B cell (primary cell): ENCODE results near the gene ST8SIA3. TPM values are rescaled to one million over a fixed set of nuclear protein-coding genes. Genes with fewer than 3 reads are reported as not detected.

Experiments
- ATAC-seq: fragments of 200-7000 bp; cut with Tn5 transposase; one replicate; pipeline ENCODE4 v1.10.0; 2021; ENCODE audit warnings: low read depth, mild to moderate bottlenecking, moderate number of reproducible peaks, moderate library complexity
- CTCF ChIA-PET: fragments of 350-600 bp; sonication (Branson Sonifier 250); formaldehyde crosslinking; loops from one replicate; lab custom pipeline; 2021; ENCODE audit warnings: antibody characterized with exemption, inconsistent platforms; lab: Charles Lee
- POLR2A ChIA-PET: fragments of 350-600 bp; sonication (Branson Sonifier 250); formaldehyde crosslinking; loops from one replicate; lab custom pipeline; 2021; ENCODE audit warnings: antibody characterized with exemption; lab: Charles Lee
- DNase-seq: peaks from one replicate; pipeline ENCODE4 v3.0.0; 2013
- H2AFZ ChIP-seq: 2 replicates; pipeline ENCODE4 v1.6.1; 2012; ENCODE audit warnings: mild to moderate bottlenecking, low read depth, low read length; ENCODE audit not compliant: insufficient read depth, poor library complexity, severe bottlenecking
- H3K27ac ChIP-seq, 2 donors: 1 replicate in 1 of 2; 2 replicates in 1 of 2; pipeline ENCODE4 v1.5.1; 2012 to 2013; ENCODE audit warnings: low read length in 2 of 2, mild to moderate bottlenecking in 2 of 2, moderate library complexity in 1 of 2
- H3K27me3 ChIP-seq, 4 experiments: fragments of 200-600 bp in 1 of 4; sonication (generic) in 1 of 4; replicated peaks in 1 of 4; 1 replicate in 2 of 4; 2 replicates in 2 of 4; pipeline versions ENCODE4 v1.6.1 to v1.7.0; 2013 to 2016; ENCODE audit warnings: low read length in 3 of 4, mild to moderate bottlenecking in 2 of 4, mixed read lengths in 1 of 4, moderate library complexity in 1 of 4; ENCODE audit not compliant: insufficient read depth in 4 of 4, control insufficient read depth in 3 of 4; ENCODE audit errors: control extremely low read depth in 1 of 4
- H3K36me3 ChIP-seq, 2 experiments: replicated peaks in 1 of 2; 1 replicate in 1 of 2; 2 replicates in 1 of 2; pipeline versions ENCODE4 v1.6.1 to v1.7.1; 2013; ENCODE audit warnings: low read length in 1 of 2; ENCODE audit not compliant: insufficient read depth in 2 of 2, control insufficient read depth in 1 of 2; ENCODE audit errors: control extremely low read depth in 1 of 2, extremely low read depth in 1 of 2
- H3K4me1 ChIP-seq, 2 donors: fragments of 200-600 bp in 1 of 2; sonication (generic) in 1 of 2; 1 replicate in 1 of 2; 2 replicates in 1 of 2; pipeline versions ENCODE4 v1.5.1 to v1.6.1; 2013 to 2017; ENCODE audit warnings: low read length in 2 of 2; ENCODE audit not compliant: control insufficient read depth in 2 of 2, insufficient read depth in 2 of 2
- H3K4me2 ChIP-seq: replicated peaks from 2 replicates; pipeline ENCODE3; 2012; ENCODE audit warnings: mild to moderate bottlenecking, low read depth, low read length; ENCODE audit not compliant: poor library complexity, severe bottlenecking
- H3K4me3 ChIP-seq, 5 experiments: fragments of 200-600 bp in 1 of 5; sonication (generic) in 1 of 5; 1 replicate in 3 of 5; 2 replicates in 2 of 5; pipeline versions ENCODE4 v1.5.1 to v1.7.0; 2011 to 2016; ENCODE audit warnings: low read length in 4 of 5, mild to moderate bottlenecking in 4 of 5, low read depth in 2 of 5, control low read depth in 1 of 5, moderate library complexity in 1 of 5; ENCODE audit not compliant: insufficient read depth in 1 of 5; ENCODE audit errors: control extremely low read depth in 1 of 5, extremely low read depth in 1 of 5
- H3K79me2 ChIP-seq: fragments of 200-600 bp; sonication (generic); one replicate; pipeline ENCODE4 v1.6.0; 2016; ENCODE audit warnings: low read length; ENCODE audit not compliant: control insufficient read depth, insufficient read depth
- H3K9ac ChIP-seq: fragments of 200-600 bp; sonication (generic); 2 replicates; pipeline ENCODE4 v1.6.1; 2017; ENCODE audit warnings: mild to moderate bottlenecking, low read length, moderate library complexity
- H3K9me3 ChIP-seq, 3 donors: one replicate each; pipeline versions ENCODE4 v1.6.1 to v1.7.1; 2013; ENCODE audit warnings: low read length in 2 of 3; ENCODE audit not compliant: control insufficient read depth in 2 of 3, insufficient read depth in 1 of 3; ENCODE audit errors: control extremely low read depth in 1 of 3
- H4K20me1 ChIP-seq: 2 replicates; pipeline ENCODE4 v1.6.0; 2012; ENCODE audit warnings: mild to moderate bottlenecking, low read length; ENCODE audit not compliant: insufficient read depth, control insufficient read depth, poor library complexity, severe bottlenecking
- H3K27ac Mint-ChIP-seq: one replicate; pipeline ENCODE4 v1.8.0; 2021; ENCODE audit warnings: mixed read lengths
- H3K27me3 Mint-ChIP-seq: one replicate; pipeline ENCODE4 v1.8.0; 2021; ENCODE audit warnings: mixed read lengths
- H3K4me1 Mint-ChIP-seq: one replicate; pipeline ENCODE4 v1.8.0; 2021; ENCODE audit warnings: mixed read lengths
- H3K4me3 Mint-ChIP-seq: one replicate; pipeline ENCODE4 v1.8.0; 2021; ENCODE audit warnings: mixed read lengths
- H3K9me3 Mint-ChIP-seq: one replicate; pipeline ENCODE4 v1.8.0; 2022; ENCODE audit warnings: mixed read lengths; ENCODE audit not compliant: insufficient read depth
- EZH2 ChIP-seq: IDR thresholded peaks from 2 replicates; pipeline ENCODE4 v1.6.1; 2012; ENCODE audit warnings: borderline replicate concordance, low read depth, mild to moderate bottlenecking, moderate library complexity, low read length; ENCODE audit not compliant: insufficient read depth, poor library complexity, severe bottlenecking
- WGBS: methylation state at CpG from one replicate; pipeline ENCODE4 v1.1.5; 2013; ENCODE audit warnings: missing lambda C conversion rate; ENCODE audit not compliant: insufficient coverage; 5-methylcytosine and 5-hydroxymethylcytosine counted together
- intact Hi-C: fragments of 100-400 bp; cut with micrococcal nuclease; formaldehyde crosslinking; loops from one replicate; pipeline ENCODE4 v1.10.0; 2022
- polyA plus RNA-seq: library from polyadenylated mRNA; depleted of rRNA; stranded (reverse); fragments of >200 nt; gene quantifications from 2 replicates; pipeline ENCODE4 v1.2.3, GENCODE V29; 2012
- total RNA-seq, 2 donors: library from RNA; stranded (reverse); fragments of 120-200 nt in 1 of 2; gene quantifications; 1 replicate in 1 of 2; 2 replicates in 1 of 2; pipeline versions ENCODE4 v1.2.3 to v1.2.4, GENCODE V29; 2013 to 2022
- TF ChIP-seq, protein P1 (sequence below): fragments of 200-600 bp; IDR thresholded peaks from one replicate; pipeline ENCODE4 v1.8.0; 2022; ENCODE audit warnings: antibody characterized with exemption, mild to moderate bottlenecking

ST8SIA3 gene
- total and polyA plus RNA-seq, 2 donors (not counting 1 experiment from before 2014, with no cell fraction given), result not detected

DNA sequence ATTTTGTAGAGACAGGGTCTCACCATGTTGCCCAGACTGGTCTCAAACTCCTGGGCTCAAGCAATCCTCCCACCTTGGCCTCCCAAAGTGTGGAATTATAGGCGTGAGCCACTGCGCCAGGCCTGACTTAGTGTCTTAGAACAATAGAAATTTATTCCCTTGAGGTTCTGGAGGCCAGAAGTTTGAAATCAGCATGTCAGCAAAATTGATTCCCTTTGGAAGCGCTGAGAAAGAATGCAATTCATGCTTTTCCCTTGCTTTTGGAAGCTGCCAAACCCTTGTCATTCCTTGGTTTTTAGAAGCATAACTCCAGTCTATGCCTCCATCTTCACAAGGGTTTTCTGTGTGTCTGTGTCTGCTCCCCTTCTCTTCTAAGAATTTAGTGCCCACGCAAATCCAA, 20.7 kb downstream of the ST8SIA3 start:
- H3K9ac ChIP-seq, result no peak overlapping the region
- H4K20me1 ChIP-seq, result no peaks in the 10 kb centered on the region
- CTCF ChIA-PET, result no interaction called here
- TF ChIP-seq EZH2, result no peak
- TF ChIP-seq, protein P1, sequence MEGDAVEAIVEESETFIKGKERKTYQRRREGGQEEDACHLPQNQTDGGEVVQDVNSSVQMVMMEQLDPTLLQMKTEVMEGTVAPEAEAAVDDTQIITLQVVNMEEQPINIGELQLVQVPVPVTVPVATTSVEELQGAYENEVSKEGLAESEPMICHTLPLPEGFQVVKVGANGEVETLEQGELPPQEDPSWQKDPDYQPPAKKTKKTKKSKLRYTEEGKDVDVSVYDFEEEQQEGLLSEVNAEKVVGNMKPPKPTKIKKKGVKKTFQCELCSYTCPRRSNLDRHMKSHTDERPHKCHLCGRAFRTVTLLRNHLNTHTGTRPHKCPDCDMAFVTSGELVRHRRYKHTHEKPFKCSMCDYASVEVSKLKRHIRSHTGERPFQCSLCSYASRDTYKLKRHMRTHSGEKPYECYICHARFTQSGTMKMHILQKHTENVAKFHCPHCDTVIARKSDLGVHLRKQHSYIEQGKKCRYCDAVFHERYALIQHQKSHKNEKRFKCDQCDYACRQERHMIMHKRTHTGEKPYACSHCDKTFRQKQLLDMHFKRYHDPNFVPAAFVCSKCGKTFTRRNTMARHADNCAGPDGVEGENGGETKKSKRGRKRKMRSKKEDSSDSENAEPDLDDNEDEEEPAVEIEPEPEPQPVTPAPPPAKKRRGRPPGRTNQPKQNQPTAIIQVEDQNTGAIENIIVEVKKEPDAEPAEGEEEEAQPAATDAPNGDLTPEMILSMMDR, result no peak
- Mint-ChIP-seq H3K27me3 (peaks cover 44% of the 10 kb centered on the region), H3K4me3 (no peak overlapping the region), H3K27ac (no peak overlapping the region), H3K4me1 (no peaks in the 10 kb centered on the region), H3K9me3 (peaks cover 2% of the 10 kb centered on the region)
- WGBS, result 94% methylated on average over 4 of the region's 4 CpGs
- H3K4me2 ChIP-seq, result no peak overlapping the region
- no peaks in the 10 kb centered on the region for H3K79me2 ChIP-seq
- H3K9me3 ChIP-seq, result no peaks in the 10 kb centered on the region
- DNase-seq, result no peak
- POLR2A ChIA-PET, result no interaction called here
- H3K4me3 ChIP-seq, result no peak overlapping the region
- H2AFZ ChIP-seq, result no peak overlapping the region
- ATAC-seq, result no peak
- H3K4me1 ChIP-seq, result no peaks in the 10 kb centered on the region
- intact Hi-C loops, result no loop called here
- H3K36me3 ChIP-seq, result no peaks in the 10 kb centered on the region
- H3K27me3 ChIP-seq, result no peaks in the 10 kb centered on the region
- no peak overlapping the region for H3K27ac ChIP-seq

DNA sequence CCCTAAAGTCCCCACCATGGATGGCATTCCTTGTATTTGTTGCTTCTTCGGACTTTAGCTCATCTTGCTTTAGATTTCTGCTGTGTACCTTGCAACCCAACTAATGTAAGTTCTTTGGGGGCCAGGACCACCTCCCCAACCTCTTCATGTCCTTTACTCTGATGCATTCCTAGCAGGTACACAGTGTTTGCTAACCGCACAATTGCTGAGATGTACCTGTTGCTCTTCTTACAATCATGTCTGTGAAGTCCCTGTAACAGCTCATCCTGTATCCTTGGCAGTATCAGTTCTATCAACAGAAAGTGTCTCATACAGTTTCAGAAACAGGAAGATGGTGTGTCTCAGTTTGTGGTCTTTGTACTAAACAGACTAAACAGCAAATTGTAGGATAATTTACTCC, 24.1 kb downstream of the ST8SIA3 start:
- Histone ChIP-seq H3K9ac (no peak overlapping the region), H2AFZ (no peak overlapping the region), H4K20me1 (no peaks in the 10 kb centered on the region), H3K9me3 (no peaks in the 10 kb centered on the region), H3K79me2 (no peaks in the 10 kb centered on the region), H3K27me3 (no peaks in the 10 kb centered on the region), H3K36me3 (no peaks in the 10 kb centered on the region), H3K4me1 (no peaks in the 10 kb centered on the region), H3K4me2 (no peak overlapping the region), H3K4me3 (no peak overlapping the region), H3K27ac (no peak overlapping the region)
- intact Hi-C loops, result no loop called here
- H3K27me3 Mint-ChIP-seq, result peaks cover 36% of the 10 kb centered on the region
- no peak overlapping the region for H3K27ac Mint-ChIP-seq
- H3K4me3 Mint-ChIP-seq, result no peak overlapping the region
- no peak for DNase-seq
- H3K9me3 Mint-ChIP-seq, result no peaks in the 10 kb centered on the region
- ChIA-PET CTCF (no interaction called here), POLR2A (no interaction called here)
- WGBS, result 94% methylated on average over 2 of the region's 2 CpGs
- no peak for TF ChIP-seq EZH2
- ATAC-seq, result no peak
- no peaks in the 10 kb centered on the region for H3K4me1 Mint-ChIP-seq
